ENCODE data around the gene SYNGR4.
"Not testable (repeated sequence)": the region's sequence is repeated elsewhere in the genome, so short reads cannot be mapped to it uniquely, and the experiment has no call there.

The SYNGR4 gene

DNA sequence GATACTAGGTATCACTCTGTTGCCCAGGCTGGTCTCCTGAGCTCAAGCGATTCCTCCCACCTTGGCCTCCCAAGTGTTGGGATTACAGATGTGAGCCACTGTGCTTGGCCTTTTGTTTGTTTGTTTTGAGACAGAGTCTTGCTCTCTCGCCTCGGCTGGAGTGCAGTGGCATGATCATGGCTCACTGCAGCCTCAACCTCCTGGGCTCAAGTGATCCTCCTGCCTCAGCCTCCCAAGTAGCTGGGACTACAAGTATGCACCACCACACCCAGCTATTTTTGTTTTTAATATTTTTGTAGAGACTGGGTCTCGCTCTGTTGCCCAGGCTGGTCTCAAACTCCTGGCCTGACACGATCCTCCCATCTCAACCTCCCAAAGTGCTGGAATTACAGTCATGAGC is 7.6 kb downstream of the SYNGR4 start:
- DNase-seq: not testable (repeated sequence)

DNA sequence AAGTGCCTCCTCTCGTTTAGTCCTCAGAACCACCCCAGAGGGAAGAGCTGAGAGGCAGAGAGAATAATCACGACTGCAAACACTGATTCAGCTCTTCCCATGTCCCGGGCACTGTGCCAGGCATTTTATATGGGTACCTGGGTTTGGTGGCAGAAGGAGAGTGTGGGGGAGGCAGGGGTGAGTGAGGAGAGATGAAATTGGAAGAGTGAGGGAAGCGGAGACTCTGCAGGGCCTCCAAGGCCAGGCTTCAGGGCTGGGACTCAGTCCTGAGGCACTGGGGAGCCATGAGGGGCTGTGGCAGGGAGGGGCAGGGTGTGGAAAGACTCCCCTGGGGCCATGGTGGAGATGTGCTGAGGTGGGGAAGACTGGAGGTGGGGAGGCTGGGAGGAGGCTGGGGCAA is 8.7 kb downstream of the SYNGR4 start:
- DNase-seq: peak; percentile 84

DNA sequence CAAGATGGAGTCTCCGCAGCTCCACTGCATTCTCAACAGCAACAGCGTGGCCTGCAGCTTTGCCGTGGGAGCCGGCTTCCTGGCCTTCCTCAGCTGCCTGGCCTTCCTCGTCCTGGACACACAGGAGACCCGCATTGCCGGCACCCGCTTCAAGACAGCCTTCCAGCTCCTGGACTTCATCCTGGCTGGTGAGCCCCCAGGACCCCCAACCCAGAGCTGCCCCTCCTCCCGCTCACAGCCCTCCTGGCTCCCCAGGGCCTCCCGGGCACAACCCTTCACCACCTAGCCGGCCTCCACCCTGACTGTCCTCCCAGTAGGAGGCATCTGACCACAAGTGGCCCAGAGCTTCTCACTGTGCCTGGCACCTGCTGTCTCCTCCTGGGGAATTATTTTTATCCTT is 9.4 kb downstream of the SYNGR4 start:
- DNase-seq: no peak

DNA sequence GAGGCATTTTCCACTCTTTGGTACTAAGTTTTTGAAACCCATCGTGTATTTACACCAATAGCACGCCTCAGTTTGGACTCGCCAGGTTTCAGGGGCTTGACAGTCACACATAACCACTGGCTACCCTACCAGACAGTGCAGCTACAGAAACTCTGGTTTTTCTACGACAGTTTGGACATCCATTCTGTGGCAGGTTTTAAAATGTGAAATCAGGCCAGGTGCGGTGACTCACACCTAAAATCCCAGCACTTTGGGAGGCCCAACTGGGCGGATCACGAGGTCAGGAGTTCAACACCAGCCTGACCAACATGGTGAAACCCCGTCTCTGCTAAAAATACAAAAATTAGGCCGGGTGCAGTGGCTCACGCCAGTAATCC is 14.0 kb downstream of the SYNGR4 start:
- DNase-seq: no peak

DNA sequence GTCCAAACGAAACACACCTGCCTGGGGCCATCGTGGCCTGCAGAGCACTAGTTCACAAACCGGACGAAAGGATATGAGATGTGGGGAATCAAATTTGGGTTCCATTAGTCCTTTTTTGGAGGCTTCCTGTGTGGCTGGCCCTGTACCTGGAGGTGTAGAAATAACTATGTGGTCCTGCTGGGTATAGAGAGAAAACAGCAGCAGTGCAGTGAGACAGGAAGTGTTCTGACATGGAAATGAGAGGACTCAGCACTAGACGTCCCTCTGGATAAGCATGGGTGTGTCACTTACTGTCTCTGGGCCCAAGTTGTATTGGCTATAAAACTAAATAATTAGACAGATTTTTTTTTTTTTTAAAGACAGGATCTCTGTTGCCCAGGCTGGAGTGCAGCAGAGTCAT is 14.9 kb downstream of the SYNGR4 start:
- DNase-seq: no peak

DNA sequence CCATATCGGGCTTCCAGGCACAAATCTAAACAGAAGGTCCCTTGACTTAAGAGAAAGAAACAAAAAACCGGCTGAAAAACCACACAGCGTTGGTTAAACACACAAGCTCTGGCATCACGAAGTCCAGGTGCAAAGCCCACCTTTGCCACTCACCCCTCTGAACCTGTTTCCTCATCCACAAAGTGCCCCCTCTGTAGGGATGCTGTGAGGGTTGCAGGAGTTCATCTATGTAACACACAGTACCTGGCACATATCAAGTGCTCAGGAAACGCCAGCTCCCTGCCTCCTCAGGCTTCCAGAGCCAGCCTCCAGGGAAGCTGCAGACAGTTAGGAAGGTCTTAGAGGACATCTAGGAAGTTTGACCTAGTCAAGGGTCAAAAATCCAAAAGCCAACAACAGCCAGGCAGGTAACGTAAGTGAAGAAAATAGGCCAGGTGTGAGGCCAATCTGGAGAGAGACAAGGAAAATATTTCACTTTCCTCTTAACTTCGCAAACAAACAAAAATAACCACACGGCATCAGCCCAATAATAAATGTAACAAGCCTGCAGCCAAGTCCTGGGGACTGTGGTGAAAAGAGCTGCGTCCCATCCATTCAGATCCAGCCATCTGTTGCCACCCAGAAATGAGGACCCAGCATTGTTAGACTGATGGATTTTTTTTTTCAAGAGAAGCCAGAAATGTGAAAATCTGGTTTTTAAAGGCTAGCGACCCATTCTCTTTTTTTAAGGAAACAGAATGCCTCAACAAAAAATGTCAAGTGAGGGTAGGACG is 17.2 kb downstream of the SYNGR4 start:
- no peak for DNase-seq

DNA sequence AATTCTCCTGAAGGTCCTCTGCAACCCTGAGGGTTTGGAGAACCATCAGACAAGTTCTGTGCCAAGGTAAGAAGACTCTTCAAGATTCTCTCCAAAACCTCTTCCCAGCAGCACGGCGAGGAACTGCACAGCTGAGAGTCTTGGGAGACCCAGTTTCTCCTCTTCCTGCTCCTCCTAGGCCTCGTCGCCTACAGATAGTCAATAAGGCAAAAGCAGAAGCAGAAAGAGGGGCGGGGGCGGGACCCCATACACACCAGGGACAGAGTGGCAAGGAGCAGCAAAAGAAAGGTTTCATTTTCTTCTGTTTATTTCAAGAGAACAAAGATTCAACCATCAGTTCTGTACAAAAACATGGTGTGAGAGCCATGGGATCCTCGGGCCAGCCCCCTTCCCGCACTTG is 18.1 kb downstream of the SYNGR4 start:
- no peak for DNase-seq

DNA sequence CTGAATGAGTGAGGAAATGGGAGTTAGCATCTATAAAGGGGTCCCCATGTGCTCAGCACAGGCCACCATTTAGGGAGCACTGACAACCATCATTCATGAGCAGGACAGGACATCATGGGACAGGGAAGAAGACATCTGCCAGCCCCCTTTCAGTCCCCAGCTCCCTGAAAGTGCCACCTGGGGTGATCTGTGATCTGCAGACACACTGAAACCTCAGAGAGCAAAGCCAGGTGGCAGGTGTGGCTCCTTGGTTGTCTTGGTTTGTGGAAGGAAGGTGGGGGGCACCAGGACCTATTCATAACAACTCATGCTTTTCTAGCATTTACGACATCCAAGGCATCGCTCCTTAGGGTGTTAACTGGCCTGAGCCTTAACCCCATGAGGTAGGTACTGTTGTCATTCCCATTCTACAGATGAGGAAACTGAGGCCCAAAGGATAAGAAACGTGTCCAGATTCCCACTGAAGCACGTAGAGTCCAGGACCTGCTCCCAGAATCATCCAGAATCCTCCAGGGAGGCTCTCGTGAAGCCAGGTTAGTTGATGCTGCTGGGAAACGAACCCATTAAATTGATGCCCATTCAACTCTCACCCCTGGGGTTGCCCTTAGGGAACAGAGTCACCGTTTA is 21.4 kb downstream of the SYNGR4 start:
- no peak for DNase-seq

DNA sequence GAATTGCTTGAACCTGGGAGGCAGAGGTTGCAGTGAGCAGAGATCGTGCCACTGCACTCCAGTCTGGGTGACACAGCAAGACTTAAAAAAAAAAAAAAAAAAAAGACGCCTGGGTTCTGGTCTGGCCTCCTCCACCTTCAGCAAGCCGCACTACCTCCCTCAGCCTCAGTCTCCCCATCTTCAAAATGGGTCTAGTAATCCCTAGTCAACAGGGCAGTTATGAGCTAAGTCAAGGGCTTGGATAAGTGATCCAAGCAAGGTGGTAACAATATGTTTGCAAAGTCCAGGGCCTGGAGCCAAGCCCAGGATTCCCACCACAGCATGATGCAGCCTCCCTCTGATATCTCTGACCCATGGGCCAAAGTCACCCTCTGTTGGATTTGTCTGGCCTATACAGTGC is 22.8 kb downstream of the SYNGR4 start:
- DNase-seq: no peak

DNA sequence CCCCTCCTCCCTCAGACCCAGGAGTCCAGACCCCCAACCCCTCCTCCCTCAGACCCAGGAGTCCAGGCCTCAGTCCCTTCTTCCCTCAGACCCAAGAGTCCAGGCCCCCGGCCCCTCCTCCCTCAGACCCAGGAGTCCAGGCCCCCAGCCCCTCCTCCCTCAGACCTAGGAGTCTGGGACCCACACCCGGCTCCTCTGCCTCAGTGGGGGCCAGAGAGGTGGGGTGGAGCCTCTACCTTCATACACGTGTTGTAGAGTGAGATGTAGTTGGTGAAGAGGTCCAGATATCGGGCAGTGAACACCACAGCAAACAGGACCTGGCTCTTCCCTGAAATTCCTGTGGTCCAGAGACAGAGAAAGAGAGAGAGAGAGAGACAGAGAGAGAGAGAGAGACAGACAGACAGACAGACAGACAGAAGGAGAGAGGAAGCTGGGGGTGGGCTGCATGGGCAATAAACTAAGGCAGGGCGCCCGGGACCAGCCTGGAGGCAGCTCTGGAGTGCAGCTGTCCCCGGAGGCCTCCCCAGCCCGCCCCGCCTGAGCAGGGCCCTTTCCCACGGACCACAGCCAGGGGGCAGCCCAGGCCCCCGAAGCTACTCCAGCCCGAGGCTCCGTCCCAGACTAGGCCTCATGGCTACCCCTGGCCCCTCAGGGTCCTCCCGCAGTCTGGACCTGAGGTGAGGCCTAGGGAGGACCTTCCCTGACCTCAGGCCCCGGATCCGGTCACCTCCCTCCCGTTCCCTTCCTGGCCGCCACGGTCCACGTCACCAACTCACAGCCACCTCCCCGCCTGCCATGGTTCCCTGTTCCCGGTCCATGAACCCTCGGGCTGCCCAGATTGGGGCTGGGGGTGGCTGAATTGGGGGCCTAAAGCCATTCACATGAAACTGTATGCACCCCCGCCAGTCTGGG is 26.3 kb downstream of the SYNGR4 start:
- no peak for DNase-seq

DNA sequence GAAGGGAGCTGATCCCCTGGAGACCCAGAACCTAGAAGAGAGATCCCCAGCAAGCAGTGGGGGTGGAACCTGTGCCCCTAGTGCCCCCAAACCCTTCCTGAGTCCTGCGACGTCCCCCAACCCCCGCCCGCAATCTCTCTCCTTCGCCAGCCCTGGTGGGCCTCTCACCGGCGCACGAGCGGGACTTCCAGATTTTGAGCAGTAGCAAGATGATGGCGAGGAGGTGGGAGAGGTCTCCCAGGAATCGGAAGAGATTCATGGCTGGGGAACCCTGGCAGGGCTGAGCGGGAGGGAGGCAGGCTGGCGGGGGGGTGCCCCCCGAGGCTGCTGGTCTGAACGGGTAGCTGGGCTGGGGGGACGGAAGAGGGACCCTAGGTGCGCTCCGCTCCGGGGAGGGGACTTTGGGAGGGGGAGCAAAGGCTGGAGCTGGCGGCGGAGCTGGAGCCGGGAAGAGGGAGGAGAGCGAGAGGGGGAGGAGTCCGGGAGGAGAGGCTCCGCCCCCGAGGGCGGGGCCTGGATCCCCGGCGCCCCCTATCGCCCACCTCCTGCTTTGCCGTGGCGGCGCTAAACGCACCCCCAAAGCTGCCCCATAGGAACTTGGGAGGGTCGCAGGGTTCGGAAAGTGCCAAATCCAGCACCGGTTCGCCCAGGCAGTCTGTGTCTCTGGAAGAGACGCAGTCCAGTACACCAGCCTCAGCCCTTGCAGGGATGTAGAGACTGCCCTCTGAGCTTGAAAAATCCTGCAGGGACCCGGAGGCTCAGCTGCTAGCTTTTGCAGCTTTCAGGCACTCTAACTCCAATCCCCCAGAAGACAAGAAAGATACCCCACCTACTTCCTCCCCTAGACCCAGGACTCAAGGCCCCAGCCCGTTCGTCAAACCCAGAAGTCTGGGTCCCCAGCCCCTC is 27.2 kb downstream of the SYNGR4 start, which contains the start of gene KDELR1:
TSS of gene KDELR1 (minus strand) at position 452 of the 906 bp plus-strand sequence. CDS start at position 259, 193 bp downstream.
- DNase-seq: no peak

DNA sequence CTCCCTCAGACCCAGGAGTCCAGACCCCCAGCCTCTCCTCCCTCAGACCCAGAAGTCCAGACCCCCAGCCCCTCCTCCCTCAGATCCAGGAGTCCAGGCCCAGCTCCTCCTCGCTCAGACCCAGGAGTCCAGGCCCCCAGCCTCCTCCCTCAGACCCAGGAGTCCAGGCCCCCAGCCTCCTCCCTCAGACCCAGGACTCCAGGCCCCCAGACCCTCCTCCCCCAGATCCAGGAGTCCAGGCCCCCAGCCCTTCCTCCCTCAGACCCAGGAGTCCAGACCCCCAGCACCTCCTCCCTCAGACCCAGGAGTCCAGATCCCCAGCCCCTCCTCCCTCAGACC is 27.8 kb downstream of the SYNGR4 start:
- DNase-seq: not testable (repeated sequence)

DNA sequence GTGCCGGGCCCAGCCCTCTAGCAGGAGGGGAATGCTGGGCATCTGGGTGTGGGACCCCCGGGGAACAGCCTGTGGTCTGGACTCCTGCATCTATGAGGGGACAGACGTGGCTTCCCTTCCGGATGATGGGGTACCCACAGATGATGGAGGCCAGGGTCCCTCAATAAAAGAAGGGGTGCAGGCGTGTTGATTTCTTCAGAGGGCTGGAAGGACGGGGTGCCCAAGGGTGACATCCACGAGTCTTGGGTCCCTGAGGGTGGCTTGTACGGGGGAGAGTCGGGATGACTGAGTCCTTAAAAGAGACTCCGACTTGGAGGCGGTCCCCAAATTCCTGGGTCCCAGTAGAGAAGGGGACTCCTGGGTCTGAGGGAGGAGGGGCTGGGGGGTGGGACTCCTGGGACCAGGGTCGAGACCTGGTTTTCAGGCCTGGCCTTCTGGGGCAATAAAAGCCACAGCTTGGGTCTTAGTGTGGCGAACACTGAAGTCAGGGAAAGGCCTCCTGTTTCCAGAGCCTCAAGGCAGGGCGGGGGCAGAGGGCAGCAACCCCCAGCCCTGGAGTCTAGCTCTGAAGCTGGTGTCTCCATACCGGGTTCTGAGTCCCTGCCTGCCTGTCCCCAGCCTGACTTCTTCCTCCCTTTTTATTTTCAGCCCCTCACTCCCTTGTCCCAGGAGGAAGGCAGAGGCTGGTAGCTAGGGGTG is 28.8 kb downstream of the SYNGR4 start:
- DNase-seq: no peak

DNA sequence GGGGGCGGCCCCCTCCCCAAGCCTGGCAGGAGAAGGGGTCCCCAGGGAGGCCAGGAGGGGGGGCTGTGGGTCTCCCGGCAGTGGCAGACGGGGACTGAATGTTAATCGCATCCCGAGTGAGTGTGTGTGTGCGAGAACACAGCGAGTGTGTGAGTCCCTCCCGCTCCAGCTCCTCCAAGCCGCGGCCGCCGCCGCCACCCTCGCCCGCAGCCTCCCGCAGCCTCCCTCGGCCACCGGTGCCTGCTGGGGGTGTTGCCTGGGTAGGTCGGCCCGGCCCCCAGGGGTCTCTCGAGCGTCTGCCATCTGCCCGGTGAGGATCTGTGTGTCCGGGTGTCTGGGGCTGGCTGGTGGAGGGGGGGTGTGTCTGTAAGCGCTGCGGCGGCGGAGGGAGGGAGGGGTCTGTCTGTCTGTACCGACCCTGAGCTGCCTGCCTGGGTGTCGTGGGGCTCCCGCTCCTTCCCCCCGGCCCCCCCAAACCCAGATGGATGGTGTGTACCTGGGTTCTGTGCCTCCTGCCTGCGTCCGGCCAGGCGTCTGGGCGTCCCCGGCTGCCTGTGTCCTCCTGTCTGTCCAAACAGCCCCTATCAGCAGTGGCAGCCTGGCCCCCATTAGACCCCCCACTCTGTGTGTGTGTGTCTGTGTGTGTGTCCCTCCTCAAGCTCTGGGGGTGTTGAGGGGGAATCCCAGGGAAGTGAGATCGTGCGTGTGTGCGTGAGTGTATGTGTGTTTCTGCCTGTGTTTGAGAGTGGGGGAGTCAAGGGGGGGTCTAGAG is 29.6 kb downstream of the SYNGR4 start, which contains the start of gene GRIN2D:
TSS of gene GRIN2D (plus strand) at position 110 of the 772 bp plus-strand sequence. CDS start 4,725 bp downstream, outside the sequence.
- DNase-seq: no peak

DNA sequence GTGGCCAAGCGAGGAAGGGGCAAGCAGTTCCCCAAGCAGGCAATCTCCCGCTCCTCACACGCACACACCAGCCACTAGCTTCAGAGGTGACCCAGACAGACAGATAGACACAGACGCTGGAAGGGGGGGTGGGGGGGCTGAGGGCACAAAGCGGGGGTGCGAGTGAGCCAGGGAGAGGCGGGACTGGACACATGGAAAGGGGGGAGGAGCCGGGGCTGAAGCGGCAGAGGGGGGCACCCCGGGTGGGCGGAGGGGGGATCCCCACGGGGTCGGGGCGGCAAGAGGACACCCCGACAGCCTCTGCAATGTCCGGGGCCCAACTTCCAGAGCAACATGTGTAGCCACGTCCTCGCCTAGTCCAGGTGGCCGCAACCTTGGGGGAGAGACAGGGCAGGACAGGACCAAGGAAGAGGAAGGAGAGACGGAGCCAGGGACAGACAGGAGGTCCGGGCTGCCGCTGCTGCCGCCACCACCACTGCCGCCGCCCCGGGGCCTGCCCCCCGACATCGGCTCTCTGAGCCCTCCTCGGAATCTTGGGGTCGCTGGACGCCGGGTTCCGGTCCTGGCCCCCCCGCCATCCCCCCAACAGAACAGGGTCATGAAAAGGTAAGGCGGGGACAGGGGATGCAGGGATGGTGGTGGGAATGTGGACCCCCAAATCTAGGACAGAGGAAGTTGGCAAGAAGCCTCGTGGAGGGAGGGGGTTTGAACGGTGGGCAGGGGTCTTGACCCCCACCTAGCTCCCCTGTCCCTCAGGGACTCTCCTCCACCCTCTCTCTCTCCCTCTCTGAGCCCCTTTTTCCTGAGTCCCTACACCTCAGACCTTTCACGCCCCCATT is 30.4 kb downstream of the SYNGR4 start:
- no peak for DNase-seq

DNA sequence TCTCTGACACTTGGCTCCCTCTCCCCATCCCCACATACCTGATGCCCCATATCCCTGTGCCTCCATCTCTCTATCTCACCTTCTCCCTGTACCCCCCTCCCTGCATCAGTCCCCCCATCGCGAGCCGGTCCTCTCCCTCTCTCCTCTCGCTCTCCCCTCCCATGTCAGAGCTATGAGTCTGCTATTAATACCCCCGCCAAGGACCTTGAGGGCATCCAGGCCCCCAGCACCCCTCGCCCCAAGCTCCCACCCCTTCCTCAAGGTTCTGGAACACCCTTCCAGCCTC is 30.9 kb downstream of the SYNGR4 start:
- no peak for DNase-seq

DNA sequence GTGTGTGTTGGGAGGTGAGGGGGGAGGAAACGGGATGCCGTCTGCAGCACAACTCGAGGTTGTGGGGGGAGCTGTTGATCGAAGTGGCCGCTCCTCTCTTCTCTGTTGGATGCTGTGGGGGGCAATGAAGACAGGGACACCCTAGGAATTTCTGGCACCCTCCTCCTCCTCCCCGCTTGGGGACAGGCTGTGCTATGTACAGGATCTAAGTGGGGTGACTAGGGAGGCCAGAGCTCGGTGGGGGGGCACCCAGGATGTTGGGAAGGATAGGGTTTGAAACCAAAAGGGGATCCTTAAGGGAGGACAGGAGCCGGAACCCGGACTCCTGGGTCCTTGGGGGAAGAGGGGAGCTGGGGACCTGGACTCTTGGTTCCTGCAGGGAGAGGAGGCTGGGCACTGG is 31.3 kb downstream of the SYNGR4 start:
- no peak for DNase-seq

DNA sequence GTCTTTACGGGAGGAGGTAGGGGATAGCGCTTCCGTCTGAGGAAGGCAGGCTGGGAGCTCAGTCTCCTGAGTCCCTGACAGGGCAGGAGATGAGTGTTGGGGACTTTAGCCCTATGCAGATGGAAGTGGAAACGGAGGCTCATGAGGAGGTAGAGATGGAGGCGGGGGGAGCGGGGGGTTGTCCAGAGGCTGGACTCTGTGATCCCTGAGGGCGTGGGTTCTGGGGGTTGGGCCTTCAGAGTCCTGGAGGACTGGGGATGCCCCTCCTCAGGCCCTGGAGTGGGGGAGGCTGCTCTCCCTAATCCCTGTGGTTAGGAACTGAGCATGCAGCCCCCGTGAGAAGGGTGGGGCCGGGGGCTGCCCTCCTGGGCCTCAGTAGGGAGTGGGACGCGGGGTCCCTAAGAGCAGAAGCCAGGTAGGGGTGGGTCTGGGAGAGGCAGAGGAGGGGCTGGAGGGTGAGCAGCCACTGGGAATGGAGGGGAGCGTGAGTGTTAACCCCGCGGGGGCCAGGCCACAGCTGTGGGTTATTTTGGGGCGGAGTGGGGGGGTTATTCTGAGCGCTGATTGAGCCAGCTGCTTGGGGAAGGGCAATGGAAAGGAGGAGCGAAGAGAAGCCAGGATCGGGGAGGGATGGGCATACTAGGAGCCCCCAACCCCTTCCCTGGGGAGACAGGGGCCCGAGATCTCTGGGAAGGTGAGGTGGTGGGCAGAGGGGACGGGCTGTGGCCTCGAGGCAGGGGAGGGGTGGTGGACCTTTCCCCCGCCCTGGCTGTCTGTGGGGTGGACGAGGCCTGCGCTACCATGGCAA is 32.1 kb downstream of the SYNGR4 start:
- DNase-seq: no peak

DNA sequence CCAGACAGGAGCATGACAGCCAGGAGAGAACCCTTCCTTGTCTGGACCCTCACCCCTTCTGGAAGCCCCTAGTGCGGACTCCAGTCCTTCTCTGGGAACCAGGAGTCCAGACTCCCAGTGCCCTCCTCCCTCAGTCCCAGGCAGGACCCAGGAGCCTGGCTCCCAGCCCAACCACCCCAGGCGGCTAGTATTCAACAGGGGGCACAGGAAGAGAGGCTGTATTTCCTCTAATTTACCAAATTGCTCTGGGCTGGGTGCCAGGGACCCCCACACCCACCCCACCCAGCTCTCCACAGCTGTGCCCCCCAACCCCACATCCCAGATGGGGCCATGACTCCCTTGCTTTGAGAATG is 32.6 kb downstream of the SYNGR4 start:
- no peak for DNase-seq
